Measurements from ENCODE around the gene LASP1.
A peak's percentile ranks its signal among the peaks of the same experiment; 100 is the strongest.
"Not testable (repeated sequence)": the region's sequence is repeated elsewhere in the genome, so short reads cannot be mapped to it uniquely, and the experiment has no call there.

Gene LASP1

GRCh38 chr17:38869526-38870258 is at the start of gene LASP1:
TSS of gene LASP1 (plus strand) at chr17:38870058. CDS start at chr17:38870190, 132 bp downstream.
- peak; percentile 62 for DNase-seq

GRCh38 chr17:38824899-38825761 is 44.7 kb upstream of the LASP1 start, which contains the start of gene CWC25:
TSS of gene CWC25 (minus strand) at chr17:38825321. CDS start at chr17:38825183, 138 bp downstream.
- DNase-seq: peak; percentile 91

GRCh38 chr17:38825762-38826247 is 44.1 kb upstream of the LASP1 start:
- DNase-seq: no peak

- DNase-seq: peak; percentile 7
These were observed 25.5 kb upstream of the LASP1 start for GRCh38 chr17:38844261-38844757.

- no peak for DNase-seq
These were observed 21.3 kb upstream of the LASP1 start for GRCh38 chr17:38848557-38848891.

- DNase-seq: no peak
These were observed 20.8 kb upstream of the LASP1 start for GRCh38 chr17:38848939-38849605.

- DNase-seq: no peak
These were observed 19.5 kb upstream of the LASP1 start for GRCh38 chr17:38850374-38850773.

GRCh38 chr17:38851434-38851833 is 18.4 kb upstream of the LASP1 start:
- no peak for DNase-seq

GRCh38 chr17:38852771-38853291 is 17.0 kb upstream of the LASP1 start:
- DNase-seq: no peak

GRCh38 chr17:38853292-38854219 is 16.3 kb upstream of the LASP1 start, which contains the start of gene RPL23:
TSS of gene RPL23 (minus strand) at chr17:38853721. CDS start at chr17:38853710, 11 bp downstream.
- DNase-seq: peak; percentile 93

- DNase-seq: not testable (repeated sequence)
These were observed 14.7 kb upstream of the LASP1 start for GRCh38 chr17:38855101-38855714.

- DNase-seq: no peak
These were observed 12.6 kb upstream of the LASP1 start for GRCh38 chr17:38857271-38857670.

GRCh38 chr17:38861399-38861843 is 8.4 kb upstream of the LASP1 start:
- peak; percentile 22 for DNase-seq

- peak; percentile 16 for DNase-seq
These were observed 5.0 kb upstream of the LASP1 start for GRCh38 chr17:38864636-38865398.

- DNase-seq: peak; percentile 76
These were observed 2.5 kb upstream of the LASP1 start for GRCh38 chr17:38867179-38867967.

GRCh38 chr17:38867968-38868816 is 1.7 kb upstream of the LASP1 start:
- peak; percentile 76 for DNase-seq

GRCh38 chr17:38868817-38869525 is 887 bp upstream of the LASP1 start:
- DNase-seq: peak; percentile 77
